GM21786 (cell line): ENCODE data around the gene PLA2G4B.

ENCODE experiments used
- ATAC-seq: cut with Tn5 transposase; IDR thresholded peaks from one replicate; pipeline ENCODE4 v1.9.1; 2021; ENCODE audit not compliant: unreplicated experiment

PLA2G4B gene

DNA sequence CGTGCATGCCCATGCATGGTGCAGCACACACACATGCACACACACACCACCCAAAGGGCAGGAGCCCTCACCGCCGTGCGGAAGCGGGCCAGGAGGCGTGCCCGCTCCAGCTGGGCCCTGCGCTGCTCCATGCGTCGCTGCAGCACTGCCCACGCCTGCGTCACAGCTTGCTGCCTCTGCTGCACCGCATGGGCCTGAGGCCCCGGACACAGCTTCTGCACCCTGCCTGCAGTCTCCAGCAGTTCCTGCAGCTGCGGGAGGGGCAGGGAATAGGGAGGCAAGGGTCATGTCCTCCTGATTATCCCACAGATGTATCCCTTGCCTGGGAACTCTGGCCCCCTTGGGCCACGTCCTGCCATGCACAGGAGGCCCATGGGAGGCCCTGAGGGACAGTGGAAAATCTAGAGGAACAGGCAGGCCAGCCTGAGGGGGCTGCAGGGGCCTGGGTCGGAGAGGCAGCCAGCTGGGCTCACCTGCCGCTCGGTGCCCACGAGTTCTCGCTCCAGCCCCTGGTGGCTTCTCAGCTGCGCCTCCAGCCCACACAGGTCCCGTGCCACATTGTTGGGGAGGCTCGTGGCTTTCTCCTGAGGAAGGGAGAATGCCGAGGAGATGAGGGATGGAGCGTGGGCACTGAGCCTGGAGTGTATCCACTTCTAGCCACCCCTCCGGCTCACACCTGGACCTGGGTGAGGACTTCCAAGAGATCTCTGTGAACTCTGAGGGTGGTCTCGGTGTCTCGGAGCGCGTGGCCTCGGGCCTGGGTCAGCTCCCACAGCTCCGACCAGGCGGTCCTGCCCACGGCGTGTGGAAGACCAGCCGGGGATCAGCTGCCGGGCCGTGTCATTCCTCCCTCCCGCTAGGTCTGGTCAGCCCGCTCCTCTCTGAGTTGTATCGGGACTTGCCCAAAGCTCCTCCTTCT, 31.4 kb downstream of the PLA2G4B start:
- ATAC-seq = no peak

DNA sequence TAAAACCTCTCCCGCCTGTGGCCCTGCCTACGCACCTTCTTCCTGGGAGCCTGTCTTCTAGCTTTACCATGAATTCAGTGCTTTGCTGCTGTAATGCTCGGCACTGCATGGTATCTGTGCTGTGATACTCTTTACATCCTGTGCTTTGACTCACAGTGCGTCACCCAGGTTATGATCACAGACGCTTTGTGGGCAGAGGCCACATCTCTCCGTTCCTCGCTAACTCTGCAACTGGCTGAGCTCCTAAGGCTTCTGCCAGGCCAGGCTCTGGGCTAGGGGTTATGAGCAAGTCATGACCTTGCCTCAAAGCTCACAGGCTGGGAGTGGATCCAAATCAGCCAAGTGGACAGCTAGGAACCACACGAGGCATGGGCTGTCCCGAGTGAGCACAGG, 32.0 kb downstream of the PLA2G4B start:
- no peak for ATAC-seq

DNA sequence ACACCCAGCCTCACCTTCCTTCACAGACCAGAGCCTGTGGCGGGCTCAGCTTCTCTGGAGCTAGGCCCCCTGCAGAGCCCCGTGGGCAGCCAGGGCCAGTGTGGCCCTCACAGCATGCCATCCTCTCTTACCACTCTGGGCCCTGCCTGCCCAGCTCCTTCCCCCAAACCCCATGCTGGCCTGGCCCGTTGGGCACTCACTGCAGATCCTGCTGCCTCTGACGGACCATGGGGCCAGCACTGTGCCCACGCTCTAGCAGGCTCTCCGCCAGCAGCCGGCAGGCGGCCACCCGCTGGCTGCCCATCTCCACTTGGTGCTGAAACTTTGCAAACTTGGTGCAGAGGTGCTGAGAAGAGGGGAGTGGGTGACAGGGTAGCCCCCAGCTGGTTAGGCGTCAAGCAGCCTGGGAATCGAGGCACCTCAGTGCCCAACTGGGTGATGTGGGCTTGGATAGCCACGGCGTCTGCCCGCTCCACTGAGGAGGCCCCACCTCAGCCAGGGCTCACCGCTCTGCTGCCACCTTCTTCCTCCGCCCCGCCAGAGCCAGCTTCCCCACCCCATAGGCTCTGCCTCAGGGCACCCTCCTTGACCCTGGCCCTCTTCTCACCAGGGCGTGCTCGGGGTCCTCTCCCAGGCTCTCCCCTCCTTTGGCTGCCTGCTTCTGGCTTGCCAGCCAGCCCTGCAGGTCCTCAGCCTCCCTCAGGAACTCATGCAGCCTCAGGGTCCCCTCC, 32.7 kb downstream of the PLA2G4B start:
- ATAC-seq = no peak

DNA sequence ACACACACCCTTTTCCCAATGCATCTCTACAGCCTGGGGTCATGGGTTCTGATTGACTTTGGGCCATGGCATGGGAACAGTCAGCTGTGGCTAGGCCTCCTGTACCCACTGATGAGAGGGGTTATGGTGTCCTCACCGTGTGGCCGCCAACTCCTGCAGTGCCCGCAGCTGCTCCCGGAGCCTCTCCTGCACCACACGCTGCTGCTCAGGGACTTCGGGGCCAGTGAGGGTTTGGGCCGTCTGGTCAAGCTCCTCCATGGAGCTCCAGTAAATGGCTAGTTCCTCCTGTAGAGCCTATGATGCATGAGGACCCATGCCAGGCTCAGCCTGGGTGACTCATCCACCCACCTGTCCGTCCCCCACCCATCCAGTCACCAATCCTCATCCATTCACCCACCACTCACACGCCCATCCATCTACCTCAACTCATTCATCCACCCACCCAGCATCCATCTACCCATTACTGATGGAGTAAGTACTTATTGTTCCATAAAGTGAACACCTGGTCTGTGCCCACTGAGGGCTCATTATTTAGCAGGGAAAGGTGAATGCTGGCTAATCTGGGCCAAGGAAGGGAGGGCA, 33.6 kb downstream of the PLA2G4B start:
- no peak for ATAC-seq

DNA sequence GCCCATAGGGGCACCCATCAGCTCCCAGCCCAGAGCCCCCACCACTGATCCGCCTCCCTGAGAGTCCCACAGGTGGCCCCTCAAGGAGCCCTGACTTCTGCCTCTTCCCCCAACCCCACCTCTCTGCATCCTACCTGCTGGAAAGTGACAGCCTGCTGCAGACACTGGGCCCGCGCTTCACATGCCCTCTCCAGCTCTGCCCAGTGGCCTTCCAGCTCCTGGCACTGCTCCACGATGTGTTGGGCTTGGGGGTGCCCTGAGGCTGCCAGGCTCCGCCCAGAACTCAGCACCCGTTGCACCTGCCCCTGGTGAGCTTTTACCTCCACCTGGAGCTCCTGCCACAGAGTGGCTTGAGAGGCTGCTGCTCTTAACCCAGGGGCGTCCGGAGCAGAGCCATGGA, 35.1 kb downstream of the PLA2G4B start:
- ATAC-seq = no peak

DNA sequence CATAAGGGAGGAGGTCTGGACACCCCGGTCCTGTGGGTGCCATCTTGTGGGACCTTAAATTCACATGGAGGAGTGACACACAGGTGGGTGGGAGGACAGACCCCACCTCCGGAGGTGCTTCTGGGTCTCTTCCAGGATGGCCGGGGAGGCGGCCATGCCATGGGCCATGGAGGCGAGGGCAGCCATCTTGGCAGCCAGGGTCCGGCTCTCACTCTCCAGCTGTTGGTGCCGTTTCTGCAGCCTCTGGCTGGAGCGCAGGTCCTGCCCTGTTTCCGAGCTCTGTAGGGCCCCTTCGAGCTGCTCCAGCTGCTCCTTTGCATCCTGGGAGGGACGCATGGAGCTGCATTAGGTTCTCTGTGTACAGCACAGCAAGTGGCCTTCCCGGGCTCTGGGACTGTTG, 36.1 kb downstream of the PLA2G4B start:
- no peak for ATAC-seq

DNA sequence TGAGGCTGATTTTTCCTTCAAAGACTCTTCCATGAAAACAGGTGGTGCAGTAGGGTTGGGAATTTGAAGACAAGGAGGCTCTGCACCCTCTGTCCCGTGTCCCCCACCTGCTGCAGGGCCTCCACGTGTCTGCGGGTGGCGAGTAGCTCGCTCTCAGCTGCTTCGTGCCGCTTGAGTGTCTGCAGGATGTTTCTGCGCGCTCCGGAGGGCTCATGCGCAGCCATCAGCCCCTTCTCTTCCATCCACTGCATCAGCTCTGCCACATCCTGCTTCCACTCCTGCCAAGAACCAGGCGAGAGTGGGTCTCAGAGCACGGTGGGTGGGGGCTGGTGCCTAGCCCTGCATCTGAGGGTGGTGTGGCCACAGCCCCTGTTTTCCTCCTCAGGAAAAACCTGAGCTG, 37.4 kb downstream of the PLA2G4B start:
- no peak for ATAC-seq

DNA sequence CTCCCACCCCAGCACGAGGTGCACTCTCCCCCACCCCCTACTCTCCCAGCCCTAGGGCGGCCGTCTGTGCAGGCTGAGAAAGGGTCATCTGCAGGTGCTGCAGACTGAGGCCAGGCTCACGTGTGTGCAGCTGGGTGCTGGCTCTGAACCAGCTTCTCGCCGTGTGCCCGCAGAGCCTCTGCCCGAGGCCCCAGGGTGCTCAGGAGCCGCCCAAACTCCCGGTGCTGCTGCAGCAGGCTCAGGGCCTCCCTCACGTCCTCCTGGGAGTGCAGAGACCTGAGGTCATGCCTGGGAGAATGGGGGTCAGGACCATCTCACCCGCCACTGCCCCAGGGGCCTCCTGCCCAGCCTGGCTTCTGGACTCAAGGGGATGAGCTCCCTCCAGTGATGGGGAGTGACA, 38.0 kb downstream of the PLA2G4B start:
- no peak for ATAC-seq

DNA sequence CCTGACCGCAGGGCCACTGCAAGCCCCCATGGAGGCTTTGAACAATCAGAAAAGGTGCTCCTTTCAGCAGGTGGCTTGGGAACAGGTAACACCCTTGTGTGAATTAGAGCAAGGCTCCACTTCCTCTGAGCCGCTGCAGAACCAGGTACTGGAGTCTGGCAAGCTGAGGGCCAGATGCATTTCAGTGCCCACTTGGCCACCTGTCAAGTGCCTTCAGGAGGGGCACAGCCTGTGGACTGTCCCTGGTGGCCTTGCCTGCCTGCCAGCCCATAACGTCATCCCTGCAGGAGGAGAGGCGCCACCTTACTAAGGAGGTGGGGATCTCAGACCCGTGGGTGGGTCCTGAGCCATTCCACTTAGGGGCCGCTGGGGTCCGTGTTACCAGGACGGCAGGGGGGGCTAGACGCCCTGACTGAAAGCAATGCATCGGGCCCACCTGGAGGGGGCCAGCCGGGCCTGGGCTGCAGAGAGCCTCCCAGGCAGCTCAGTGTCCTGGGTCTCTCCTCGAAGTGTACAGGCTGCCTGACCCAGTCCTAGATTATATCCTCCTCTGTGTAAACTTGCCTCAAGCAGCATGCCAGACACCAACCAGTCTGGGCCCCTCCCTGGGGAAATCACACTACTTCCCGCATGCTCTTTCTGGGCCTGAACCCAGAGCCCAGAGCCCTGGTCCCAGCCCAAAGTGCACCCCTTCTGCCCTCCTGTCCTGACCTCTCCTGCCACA, 39.1 kb downstream of the PLA2G4B start:
- ATAC-seq = no peak

DNA sequence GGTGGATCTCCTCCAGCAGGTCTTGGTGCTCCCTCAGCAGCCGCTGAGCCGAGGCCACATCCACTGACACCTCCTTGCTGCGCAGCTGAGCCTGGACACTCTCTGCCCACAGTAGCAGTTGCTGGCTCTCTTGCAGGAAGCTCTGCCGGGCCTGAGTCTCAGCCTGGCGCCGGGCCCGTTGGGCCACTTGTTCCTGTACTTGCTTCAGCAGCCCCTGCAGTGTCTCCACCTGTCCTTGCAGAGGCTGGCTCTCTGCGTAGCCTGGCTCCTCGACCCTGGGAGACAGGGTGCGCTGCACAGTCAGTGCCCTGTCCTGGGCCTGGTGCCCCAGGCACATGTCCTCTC, 39.7 kb downstream of the PLA2G4B start:
- no peak for ATAC-seq

DNA sequence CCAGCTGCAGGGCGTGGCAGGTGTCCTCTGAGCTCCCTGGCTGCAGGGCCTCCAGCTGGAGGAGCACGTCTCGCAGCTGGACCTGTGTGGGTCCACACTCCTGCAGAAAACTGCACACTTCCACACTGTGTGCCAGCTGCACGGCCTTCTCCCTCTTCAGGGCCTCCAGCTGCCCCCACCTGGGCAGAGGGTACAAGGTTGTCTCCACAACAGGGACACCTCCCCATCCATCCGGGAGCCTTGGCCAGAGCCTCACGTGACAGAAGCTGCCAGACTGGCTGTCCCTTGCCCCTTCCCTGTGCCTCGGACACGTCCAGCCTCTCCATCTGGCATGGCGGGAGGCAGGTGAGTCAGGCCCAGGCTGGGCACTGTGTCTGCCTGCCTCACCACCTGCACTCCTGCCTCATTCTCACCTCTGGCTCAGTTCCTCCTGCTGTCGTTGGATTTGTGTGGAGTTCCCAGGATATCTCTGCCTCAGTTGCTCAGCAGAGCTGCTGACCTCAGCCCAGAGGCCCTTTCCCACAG, 40.7 kb downstream of the PLA2G4B start:
- ATAC-seq = no peak

DNA sequence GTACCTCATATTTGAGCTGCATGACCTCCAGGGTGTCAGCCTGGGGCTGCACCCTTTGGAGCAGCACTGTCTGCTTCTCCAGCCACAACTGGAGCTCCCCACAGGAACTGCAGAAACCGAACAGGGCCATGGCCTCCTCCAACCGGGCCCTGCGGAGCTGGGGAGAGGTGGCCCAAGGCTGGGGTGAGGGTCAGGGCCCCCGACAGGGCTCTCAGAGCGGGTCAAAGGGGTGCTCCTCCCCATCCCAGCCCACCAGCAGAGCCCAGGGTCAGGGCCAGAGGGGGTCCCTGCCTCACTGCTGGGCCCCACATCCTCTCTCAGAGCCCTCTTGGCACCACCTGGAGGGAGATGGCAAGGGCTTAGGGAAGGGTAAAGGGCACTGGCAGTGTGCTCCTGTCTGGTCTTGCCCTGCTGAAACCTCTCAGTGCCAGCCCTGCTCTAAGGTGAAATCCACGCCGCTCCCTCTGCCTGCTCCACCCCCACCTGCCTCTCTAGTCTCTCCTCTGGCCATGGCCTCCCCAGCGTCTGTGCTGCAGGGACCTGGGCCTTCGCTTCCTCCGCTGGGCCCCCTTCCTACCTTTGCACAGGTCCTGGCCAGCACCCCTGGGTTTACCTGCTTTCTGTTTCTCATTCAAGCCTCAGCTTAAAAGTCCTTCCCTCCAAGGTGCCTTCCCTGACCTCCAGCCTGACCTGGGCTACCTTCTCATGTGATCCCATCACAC, 41.7 kb downstream of the PLA2G4B start:
- no peak for ATAC-seq

DNA sequence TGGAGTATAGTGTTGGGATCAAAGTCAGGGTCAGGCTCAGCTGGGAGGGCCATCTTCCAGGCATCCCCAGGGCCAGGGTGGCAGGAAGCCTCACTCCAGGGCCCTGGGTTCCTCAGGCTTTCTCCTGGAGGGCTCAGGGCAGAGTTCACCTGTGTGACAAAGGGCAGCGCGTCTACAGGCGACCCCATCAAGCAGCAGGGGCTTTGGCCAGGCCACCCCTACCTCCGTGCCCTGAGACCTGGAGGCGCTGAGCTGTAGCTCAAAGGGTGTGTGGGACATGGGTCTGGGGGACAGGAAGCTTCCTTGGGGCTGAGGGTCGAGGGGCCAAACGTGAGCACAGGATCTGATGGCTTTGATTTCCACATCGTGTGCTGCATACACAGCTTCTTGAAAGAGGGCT, 42.4 kb downstream of the PLA2G4B start:
- no peak for ATAC-seq

DNA sequence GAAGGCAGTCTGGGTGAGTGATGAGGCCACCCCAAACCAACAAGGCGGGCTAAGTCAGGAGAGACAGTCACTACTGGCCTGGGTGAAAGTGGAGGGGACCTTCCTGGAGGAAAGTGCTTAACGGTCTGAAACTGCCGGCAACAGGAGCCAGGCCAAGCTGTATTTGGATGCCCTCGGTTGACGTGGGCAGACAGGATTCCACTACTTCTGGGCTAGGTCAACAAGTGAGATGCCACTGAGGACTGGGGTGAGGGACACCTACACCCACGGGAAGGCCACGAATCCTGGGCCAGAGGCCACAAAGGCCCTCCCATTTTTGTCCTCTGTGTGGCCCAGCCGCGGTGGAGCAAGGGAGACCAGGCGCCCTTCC, 42.9 kb downstream of the PLA2G4B start:
- no peak for ATAC-seq

DNA sequence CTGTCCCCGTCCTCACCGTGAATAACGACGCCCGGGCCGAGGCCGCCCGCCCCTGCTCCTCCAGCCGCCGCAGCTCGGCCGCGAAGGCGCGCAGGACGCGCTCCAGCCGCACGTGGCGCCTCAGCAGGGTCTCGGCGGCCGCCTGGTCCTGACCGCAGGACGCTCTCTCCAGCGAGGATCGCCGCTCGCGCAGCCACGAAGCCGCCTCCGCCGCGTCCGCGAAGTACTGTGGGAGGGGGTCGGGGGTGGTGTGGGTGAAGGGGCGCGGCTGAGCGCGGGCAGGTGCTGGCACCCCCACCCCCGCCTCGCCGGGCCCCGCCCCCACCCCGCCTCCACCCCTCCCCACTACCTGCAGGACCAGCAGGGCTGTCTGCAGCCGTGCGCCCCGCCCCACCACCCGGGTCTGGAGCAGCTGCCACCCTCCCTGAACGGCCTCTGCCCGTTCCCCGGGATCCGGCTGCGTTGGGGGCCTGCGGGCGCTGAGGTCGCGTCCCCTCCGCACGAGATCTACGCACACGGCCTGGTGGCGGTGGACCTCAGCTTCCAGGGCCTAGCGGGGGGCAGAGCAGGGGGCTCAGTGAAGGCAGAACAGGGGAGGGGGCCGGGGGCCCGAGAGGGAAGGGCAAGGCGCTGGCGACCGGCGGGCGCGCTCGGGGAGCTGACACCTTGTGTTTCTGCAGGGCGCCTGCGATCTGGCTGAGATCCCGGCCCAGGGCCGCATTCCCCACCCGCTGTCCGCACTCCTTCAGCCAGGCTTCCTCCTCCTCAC, 43.5 kb downstream of the PLA2G4B start:
- ATAC-seq = no peak

DNA sequence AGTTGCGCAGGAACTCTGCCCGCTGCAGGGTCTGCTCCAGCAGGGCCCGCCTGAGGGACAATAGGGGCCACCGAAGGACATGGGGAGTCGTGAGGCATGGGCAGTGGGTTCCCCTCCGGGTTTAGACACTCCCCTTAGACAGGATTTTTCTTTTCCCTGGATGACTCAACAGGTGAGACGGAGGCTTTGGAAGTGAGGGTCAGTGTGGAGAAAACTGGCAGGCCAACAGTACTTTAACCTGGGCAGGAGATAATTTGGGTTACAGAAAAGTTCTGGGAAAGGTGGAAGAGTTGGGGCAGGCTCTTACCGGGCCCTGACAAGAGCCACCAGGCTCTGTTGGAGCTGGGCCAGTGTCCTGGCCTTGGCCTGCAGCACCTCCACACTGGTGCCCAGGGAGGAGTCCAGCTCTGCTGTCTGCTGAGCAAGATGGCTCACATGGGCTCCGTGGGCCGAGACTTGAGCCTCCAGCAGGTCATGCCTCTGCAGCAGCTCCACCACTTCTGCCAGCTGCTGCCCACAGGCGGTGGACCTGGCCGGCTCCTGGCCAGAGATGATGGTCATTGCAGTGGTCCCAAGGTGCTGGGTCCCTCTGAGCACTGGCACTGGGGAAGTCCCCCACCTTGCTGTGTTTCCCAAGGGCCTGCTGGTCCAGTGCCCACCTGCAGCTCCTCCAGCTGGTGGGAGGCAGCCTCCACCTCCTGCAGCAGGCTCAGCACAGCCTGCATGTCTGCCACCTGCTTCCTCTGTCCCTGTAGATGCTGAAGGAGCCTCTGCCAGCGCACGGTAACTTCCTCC, 44.2 kb downstream of the PLA2G4B start:
- ATAC-seq = no peak

DNA sequence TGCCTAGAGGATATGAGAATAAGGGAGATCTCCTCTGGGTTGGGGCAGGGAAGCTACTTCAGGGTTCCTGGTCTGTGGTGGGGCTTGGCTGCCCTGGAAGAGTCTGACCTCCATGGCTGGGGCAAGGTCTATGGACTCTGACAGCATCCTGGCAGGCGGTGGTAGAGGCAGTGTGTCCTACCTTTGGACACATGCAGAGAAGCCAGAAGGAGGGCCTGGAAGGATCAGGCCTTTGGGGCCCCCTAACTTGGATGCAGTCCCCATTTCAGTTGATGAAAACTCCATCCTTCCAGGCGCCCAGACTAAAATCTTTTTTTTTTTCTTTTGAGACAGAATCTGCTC, 44.8 kb downstream of the PLA2G4B start:
- ATAC-seq = no peak

DNA sequence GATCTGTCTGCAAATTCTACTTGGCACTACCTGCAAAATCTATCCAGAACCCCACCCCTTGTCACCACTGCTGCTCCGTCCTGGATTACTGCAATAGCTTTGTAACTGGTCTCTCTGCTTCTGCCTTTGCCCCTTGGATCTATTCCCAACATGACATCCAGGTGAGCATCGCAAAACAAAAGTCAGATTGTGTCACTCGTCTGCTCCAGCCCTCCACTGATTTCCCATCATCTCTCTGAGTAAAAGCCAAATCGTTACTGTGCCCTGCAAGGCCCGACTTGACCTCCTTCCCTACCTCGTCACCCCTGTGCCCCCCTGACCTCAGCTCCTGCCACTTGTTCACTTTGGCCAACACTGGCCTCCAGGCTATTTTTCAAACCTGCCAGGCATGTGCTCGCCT, 45.8 kb downstream of the PLA2G4B start:
- ATAC-seq = no peak

DNA sequence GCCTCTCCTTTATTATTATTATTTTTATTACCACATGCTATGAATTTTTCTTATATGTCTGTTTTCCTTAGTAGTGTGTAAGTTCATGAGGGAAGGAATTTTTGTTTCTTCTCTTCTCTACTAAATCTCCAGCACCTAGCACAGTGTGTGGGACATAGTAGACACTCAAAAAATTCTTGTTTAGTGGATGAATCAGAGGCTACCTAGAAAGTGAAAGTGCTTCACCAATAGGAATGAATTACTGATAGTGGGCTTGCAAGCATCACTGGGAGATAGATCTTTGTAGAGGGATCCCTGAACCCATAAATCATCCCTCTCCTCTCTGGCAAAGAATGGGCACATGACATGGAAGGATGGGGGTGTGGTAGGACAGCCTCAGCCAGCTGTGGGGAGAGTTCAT, 46.7 kb downstream of the PLA2G4B start:
- no peak for ATAC-seq
